B cell (primary cell): ENCODE results near the gene FMNL3. TPM values are rescaled to one million over a fixed set of nuclear protein-coding genes. Genes with fewer than 3 reads are reported as not detected.

Experiments
- ATAC-seq: fragments of 200-7000 bp; cut with Tn5 transposase; one replicate; pipeline ENCODE4 v1.10.0; 2021; ENCODE audit warnings: low read depth, mild to moderate bottlenecking, moderate number of reproducible peaks, moderate library complexity
- CTCF ChIA-PET: fragments of 350-600 bp; sonication (Branson Sonifier 250); formaldehyde crosslinking; loops from one replicate; lab custom pipeline; 2021; ENCODE audit warnings: antibody characterized with exemption, inconsistent platforms; lab: Charles Lee
- POLR2A ChIA-PET: fragments of 350-600 bp; sonication (Branson Sonifier 250); formaldehyde crosslinking; loops from one replicate; lab custom pipeline; 2021; ENCODE audit warnings: antibody characterized with exemption; lab: Charles Lee
- DNase-seq: peaks from one replicate; pipeline ENCODE4 v3.0.0; 2013
- H2AFZ ChIP-seq: 2 replicates; pipeline ENCODE4 v1.6.1; 2012; ENCODE audit warnings: mild to moderate bottlenecking, low read depth, low read length; ENCODE audit not compliant: insufficient read depth, poor library complexity, severe bottlenecking
- H3K27ac ChIP-seq, 2 donors: 1 replicate in 1 of 2; 2 replicates in 1 of 2; pipeline ENCODE4 v1.5.1; 2012 to 2013; ENCODE audit warnings: low read length in 2 of 2, mild to moderate bottlenecking in 2 of 2, moderate library complexity in 1 of 2
- H3K27me3 ChIP-seq, 4 experiments: fragments of 200-600 bp in 1 of 4; sonication (generic) in 1 of 4; replicated peaks in 1 of 4; 1 replicate in 2 of 4; 2 replicates in 2 of 4; pipeline versions ENCODE4 v1.6.1 to v1.7.0; 2013 to 2016; ENCODE audit warnings: low read length in 3 of 4, mild to moderate bottlenecking in 2 of 4, mixed read lengths in 1 of 4, moderate library complexity in 1 of 4; ENCODE audit not compliant: insufficient read depth in 4 of 4, control insufficient read depth in 3 of 4; ENCODE audit errors: control extremely low read depth in 1 of 4
- H3K36me3 ChIP-seq, 2 experiments: replicated peaks in 1 of 2; 1 replicate in 1 of 2; 2 replicates in 1 of 2; pipeline versions ENCODE4 v1.6.1 to v1.7.1; 2013; ENCODE audit warnings: low read length in 1 of 2; ENCODE audit not compliant: insufficient read depth in 2 of 2, control insufficient read depth in 1 of 2; ENCODE audit errors: control extremely low read depth in 1 of 2, extremely low read depth in 1 of 2
- H3K4me1 ChIP-seq, 2 donors: fragments of 200-600 bp in 1 of 2; sonication (generic) in 1 of 2; 1 replicate in 1 of 2; 2 replicates in 1 of 2; pipeline versions ENCODE4 v1.5.1 to v1.6.1; 2013 to 2017; ENCODE audit warnings: low read length in 2 of 2; ENCODE audit not compliant: control insufficient read depth in 2 of 2, insufficient read depth in 2 of 2
- H3K4me2 ChIP-seq: replicated peaks from 2 replicates; pipeline ENCODE3; 2012; ENCODE audit warnings: mild to moderate bottlenecking, low read depth, low read length; ENCODE audit not compliant: poor library complexity, severe bottlenecking
- H3K4me3 ChIP-seq, 5 experiments: fragments of 200-600 bp in 1 of 5; sonication (generic) in 1 of 5; 1 replicate in 3 of 5; 2 replicates in 2 of 5; pipeline versions ENCODE4 v1.5.1 to v1.7.0; 2011 to 2016; ENCODE audit warnings: low read length in 4 of 5, mild to moderate bottlenecking in 4 of 5, low read depth in 2 of 5, control low read depth in 1 of 5, moderate library complexity in 1 of 5; ENCODE audit not compliant: insufficient read depth in 1 of 5; ENCODE audit errors: control extremely low read depth in 1 of 5, extremely low read depth in 1 of 5
- H3K79me2 ChIP-seq: fragments of 200-600 bp; sonication (generic); one replicate; pipeline ENCODE4 v1.6.0; 2016; ENCODE audit warnings: low read length; ENCODE audit not compliant: control insufficient read depth, insufficient read depth
- H3K9ac ChIP-seq: fragments of 200-600 bp; sonication (generic); 2 replicates; pipeline ENCODE4 v1.6.1; 2017; ENCODE audit warnings: mild to moderate bottlenecking, low read length, moderate library complexity
- H3K9me3 ChIP-seq, 3 donors: one replicate each; pipeline versions ENCODE4 v1.6.1 to v1.7.1; 2013; ENCODE audit warnings: low read length in 2 of 3; ENCODE audit not compliant: control insufficient read depth in 2 of 3, insufficient read depth in 1 of 3; ENCODE audit errors: control extremely low read depth in 1 of 3
- H4K20me1 ChIP-seq: 2 replicates; pipeline ENCODE4 v1.6.0; 2012; ENCODE audit warnings: mild to moderate bottlenecking, low read length; ENCODE audit not compliant: insufficient read depth, control insufficient read depth, poor library complexity, severe bottlenecking
- H3K27ac Mint-ChIP-seq: one replicate; pipeline ENCODE4 v1.8.0; 2021; ENCODE audit warnings: mixed read lengths
- H3K27me3 Mint-ChIP-seq: one replicate; pipeline ENCODE4 v1.8.0; 2021; ENCODE audit warnings: mixed read lengths
- H3K4me1 Mint-ChIP-seq: one replicate; pipeline ENCODE4 v1.8.0; 2021; ENCODE audit warnings: mixed read lengths
- H3K4me3 Mint-ChIP-seq: one replicate; pipeline ENCODE4 v1.8.0; 2021; ENCODE audit warnings: mixed read lengths
- H3K9me3 Mint-ChIP-seq: one replicate; pipeline ENCODE4 v1.8.0; 2022; ENCODE audit warnings: mixed read lengths; ENCODE audit not compliant: insufficient read depth
- CTCF ChIP-seq: fragments of 200-600 bp; IDR thresholded peaks from one replicate; pipeline ENCODE4 v1.8.0; 2022; ENCODE audit warnings: antibody characterized with exemption, mild to moderate bottlenecking
- EZH2 ChIP-seq: IDR thresholded peaks from 2 replicates; pipeline ENCODE4 v1.6.1; 2012; ENCODE audit warnings: borderline replicate concordance, low read depth, mild to moderate bottlenecking, moderate library complexity, low read length; ENCODE audit not compliant: insufficient read depth, poor library complexity, severe bottlenecking
- WGBS: methylation state at CpG from one replicate; pipeline ENCODE4 v1.1.5; 2013; ENCODE audit warnings: missing lambda C conversion rate; ENCODE audit not compliant: insufficient coverage; 5-methylcytosine and 5-hydroxymethylcytosine counted together
- intact Hi-C: fragments of 100-400 bp; cut with micrococcal nuclease; formaldehyde crosslinking; loops from one replicate; pipeline ENCODE4 v1.10.0; 2022
- polyA plus RNA-seq: library from polyadenylated mRNA; depleted of rRNA; stranded (reverse); fragments of >200 nt; gene quantifications from 2 replicates; pipeline ENCODE4 v1.2.3, GENCODE V29; 2012
- total RNA-seq, 2 donors: library from RNA; stranded (reverse); fragments of 120-200 nt in 1 of 2; gene quantifications; 1 replicate in 1 of 2; 2 replicates in 1 of 2; pipeline versions ENCODE4 v1.2.3 to v1.2.4, GENCODE V29; 2013 to 2022

The FMNL3 gene
- total and polyA plus RNA-seq, 2 donors (not counting 1 experiment from before 2014, with no cell fraction given): 19.3 to 69.9 TPM

- DNase-seq (peak; percentile 34), ATAC-seq (no peak)
- Mint-ChIP-seq H3K4me3 (peak overlapping the region; percentile 42), H3K9me3 (no peaks in the 10 kb centered on the region), H3K27me3 (no peaks in the 10 kb centered on the region), H3K4me1 (peaks cover 66% of the 10 kb centered on the region), H3K27ac (peak overlapping the region; percentile 33)
- Histone ChIP-seq H3K4me2 (peak overlapping the region; percentile 93), H3K9ac (peak overlapping the region; percentile 2), H3K4me3 (no peak overlapping the region), H3K4me1 (peaks cover 59 to 61% of the 10 kb centered on the region in 2 donors), H4K20me1 (peaks cover 22% of the 10 kb centered on the region), H3K9me3 (no peaks in the 10 kb centered on the region), H3K27me3 (no peaks in the 10 kb centered on the region), H3K36me3 (no peaks in the 10 kb centered on the region), H3K27ac (peak overlapping the region; percentile 0 to 55), H3K79me2 (peaks cover 99% of the 10 kb centered on the region), H2AFZ (no peak overlapping the region)
- POLR2A ChIA-PET: interaction anchor here (1.0 kb wide), 1 partner anchor 27 kb away, joined by 3 read pairs; no protein-coding TSS in a partner anchor
- no CpG with 5 or more reads among the region's 4 CpGs for WGBS
- TF ChIP-seq CTCF: no peak
- TF ChIP-seq EZH2: no peak
- CTCF ChIA-PET: interaction anchor here (0.6 to 4.0 kb wide), 12 partner anchors 8 to 143 kb away, joined by 3 to 21 read pairs (median 6); partner anchors contain the start of gene TMBIM6
- intact Hi-C loops: loop anchor here (1.0 to 2.0 kb wide), 4 partner anchors 9 to 53 kb away; no protein-coding TSS in a partner anchor
Measured at GRCh38 chr12:49697808-49698207, 9.4 kb downstream of the FMNL3 start.

- Histone ChIP-seq H3K27me3 (no peaks in the 10 kb centered on the region), H3K4me2 (no peak overlapping the region), H3K4me1 (peaks cover 49 to 50% of the 10 kb centered on the region in 2 donors), H2AFZ (no peak overlapping the region), H3K4me3 (no peak overlapping the region), H3K79me2 (peaks cover 99% of the 10 kb centered on the region), H3K9me3 (no peaks in the 10 kb centered on the region), H4K20me1 (peaks cover 32% of the 10 kb centered on the region), H3K36me3 (no peaks in the 10 kb centered on the region), H3K27ac (no peak overlapping the region), H3K9ac (no peak overlapping the region)
- H3K4me3 Mint-ChIP-seq: no peak overlapping the region
- CTCF ChIA-PET: interaction anchor here (1.1 to 4.0 kb wide), 7 partner anchors 23 to 53 kb away, joined by 3 to 21 read pairs (median 6); no protein-coding TSS in a partner anchor
- no peak for DNase-seq
- POLR2A ChIA-PET: interaction anchor here (1.3 kb wide), 1 partner anchor 24 kb away, joined by 3 read pairs; no protein-coding TSS in a partner anchor
- TF ChIP-seq CTCF: no peak
- no peak for TF ChIP-seq EZH2
- H3K9me3 Mint-ChIP-seq: no peaks in the 10 kb centered on the region
- no peak for ATAC-seq
- no peaks in the 10 kb centered on the region for H3K27me3 Mint-ChIP-seq
- H3K27ac Mint-ChIP-seq: no peak overlapping the region
- peaks cover 60% of the 10 kb centered on the region for H3K4me1 Mint-ChIP-seq
- intact Hi-C loops: no loop called here
Measured at GRCh38 chr12:49696723-49697122, 10.5 kb downstream of the FMNL3 start.
